ENCODE measurements around the gene EFCAB8.

DNA sequence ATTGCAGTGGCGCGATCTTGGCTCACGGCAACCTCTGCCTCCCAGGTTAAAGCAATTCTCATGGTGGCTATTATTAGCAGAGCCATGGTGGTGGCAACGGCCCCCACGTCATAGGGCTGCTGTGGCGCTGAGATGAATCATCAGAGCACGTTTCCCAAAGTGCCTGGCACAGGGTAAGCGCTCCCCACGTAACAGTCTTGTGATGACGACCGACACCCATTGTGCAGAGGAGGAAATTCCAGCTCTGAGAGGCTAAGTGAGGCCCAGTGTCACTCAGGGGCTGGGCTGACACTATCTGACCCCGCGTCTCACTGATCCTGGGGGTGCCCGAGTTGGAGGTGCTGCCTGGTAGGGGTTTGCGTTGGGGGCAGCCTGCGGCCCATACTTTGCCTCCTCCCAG lies 129.3 kb downstream of the EFCAB8 start:
- TF ChIP-seq, protein P1, sequence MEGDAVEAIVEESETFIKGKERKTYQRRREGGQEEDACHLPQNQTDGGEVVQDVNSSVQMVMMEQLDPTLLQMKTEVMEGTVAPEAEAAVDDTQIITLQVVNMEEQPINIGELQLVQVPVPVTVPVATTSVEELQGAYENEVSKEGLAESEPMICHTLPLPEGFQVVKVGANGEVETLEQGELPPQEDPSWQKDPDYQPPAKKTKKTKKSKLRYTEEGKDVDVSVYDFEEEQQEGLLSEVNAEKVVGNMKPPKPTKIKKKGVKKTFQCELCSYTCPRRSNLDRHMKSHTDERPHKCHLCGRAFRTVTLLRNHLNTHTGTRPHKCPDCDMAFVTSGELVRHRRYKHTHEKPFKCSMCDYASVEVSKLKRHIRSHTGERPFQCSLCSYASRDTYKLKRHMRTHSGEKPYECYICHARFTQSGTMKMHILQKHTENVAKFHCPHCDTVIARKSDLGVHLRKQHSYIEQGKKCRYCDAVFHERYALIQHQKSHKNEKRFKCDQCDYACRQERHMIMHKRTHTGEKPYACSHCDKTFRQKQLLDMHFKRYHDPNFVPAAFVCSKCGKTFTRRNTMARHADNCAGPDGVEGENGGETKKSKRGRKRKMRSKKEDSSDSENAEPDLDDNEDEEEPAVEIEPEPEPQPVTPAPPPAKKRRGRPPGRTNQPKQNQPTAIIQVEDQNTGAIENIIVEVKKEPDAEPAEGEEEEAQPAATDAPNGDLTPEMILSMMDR (conservative IDR thresholded peaks at IDR 0.05; ENCODE audit: low read length) = no peak
- TF ChIP-seq EZH2phosphoT487 (IDR thresholded peaks at IDR 0.05; ENCODE audit: borderline replicate concordance, low read depth, low read length) = no peak

Measured in OCI-LY7 (cell line).